Natural killer cell treated with Interleukin-12 subunit alpha and Interleukin-12 subunit beta and Interleukin-15 and Interleukin-18, amount 100 ng/mL, for 72 hours (primary cell): Measurements from ENCODE around the gene CASP8. TPM values are rescaled to one million over a fixed set of nuclear protein-coding genes. Genes with fewer than 3 reads are reported as not detected.
"Not testable (repeated sequence)": the region's sequence is repeated elsewhere in the genome, so short reads cannot be mapped to it uniquely, and the experiment has no call there.

Experiments used
- ATAC-seq, 2 donors: fragments of 150-1000 bp; cut with Tn5 transposase in 1 of 2; sonication (Bioruptor Pico), chemical (Tn5 transposase) in 1 of 2; 2 replicates each; pipeline ENCODE4 v1.10.0; 2021
- DNase-seq: peaks from one replicate; pipeline ENCODE4 v3.0.0; 2022; ENCODE audit warnings: low spot score
- H3K27ac Mint-ChIP-seq, 2 donors: 1 replicate in 1 of 2; 2 replicates in 1 of 2; pipeline ENCODE4 v1.8.0; 2022; ENCODE audit warnings: mixed read lengths in 2 of 2, mild to moderate bottlenecking in 1 of 2, moderate library complexity in 1 of 2
- H3K27me3 Mint-ChIP-seq, 2 donors: 1 replicate in 1 of 2; 2 replicates in 1 of 2; pipeline ENCODE4 v1.8.0; 2022; ENCODE audit warnings: mixed read lengths in 2 of 2
- H3K36me3 Mint-ChIP-seq: one replicate; pipeline ENCODE4 v1.8.0; 2022; ENCODE audit warnings: mixed read lengths
- H3K4me1 Mint-ChIP-seq, 2 donors: 1 replicate in 1 of 2; 2 replicates in 1 of 2; pipeline ENCODE4 v1.8.0; 2022; ENCODE audit warnings: low read depth in 2 of 2, mixed read lengths in 2 of 2, mild to moderate bottlenecking in 1 of 2
- H3K4me3 Mint-ChIP-seq: one replicate; pipeline ENCODE4 v1.8.0; 2022; ENCODE audit warnings: mixed read lengths
- H3K9me3 Mint-ChIP-seq: 2 replicates; pipeline ENCODE4 v1.8.0; 2022; ENCODE audit warnings: mixed read lengths
- total RNA-seq, 2 donors: library from RNA; stranded (reverse); gene quantifications; one replicate each; pipeline ENCODE4 v1.2.3, GENCODE V29; 2022

Gene CASP8
- total RNA-seq, 2 donors from 2014 or later, result 76.8 to 83.7 TPM

GRCh38 chr2:201298462-201299052 lies 38.2 kb downstream of the CASP8 start:
- no peak overlapping the region for H3K27ac Mint-ChIP-seq
- peaks cover 50% of the 10 kb centered on the region for H3K36me3 Mint-ChIP-seq
- ATAC-seq, result no peak
- peaks cover 0 to 7% of the 10 kb centered on the region in 2 donors for H3K4me1 Mint-ChIP-seq
- H3K9me3 Mint-ChIP-seq, result peaks cover 23% of the 10 kb centered on the region
- no peak overlapping the region for H3K4me3 Mint-ChIP-seq
- DNase-seq, result no peak
- H3K27me3 Mint-ChIP-seq, result no peaks in the 10 kb centered on the region

DNA sequence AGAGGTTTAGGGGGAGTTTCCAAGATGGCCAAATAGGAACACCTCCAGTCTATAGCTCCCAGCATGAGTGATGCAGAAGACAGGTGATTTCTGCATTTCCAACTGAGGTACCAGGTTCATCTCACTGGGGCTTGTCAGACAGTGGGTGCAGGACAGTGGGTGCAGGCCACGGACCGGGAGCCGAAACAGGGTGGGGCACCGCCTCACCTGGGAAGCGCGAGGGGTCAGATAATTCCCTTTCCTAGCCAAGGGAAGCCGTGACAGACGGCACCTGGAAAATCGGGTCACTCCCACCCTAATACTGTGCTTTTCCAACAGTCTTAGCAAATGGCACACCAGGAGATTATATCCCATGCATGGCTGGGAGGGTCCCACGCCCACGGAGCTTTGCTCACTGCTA lies 39.6 kb downstream of the CASP8 start:
- DNase-seq, ATAC-seq, H3K27me3 Mint-ChIP-seq, H3K27ac Mint-ChIP-seq, H3K4me3 Mint-ChIP-seq, H3K4me1 Mint-ChIP-seq: not testable (repeated sequence)
- Mint-ChIP-seq H3K9me3 (peaks cover 24% of the 10 kb centered on the region), H3K36me3 (peaks cover 53% of the 10 kb centered on the region)

DNA sequence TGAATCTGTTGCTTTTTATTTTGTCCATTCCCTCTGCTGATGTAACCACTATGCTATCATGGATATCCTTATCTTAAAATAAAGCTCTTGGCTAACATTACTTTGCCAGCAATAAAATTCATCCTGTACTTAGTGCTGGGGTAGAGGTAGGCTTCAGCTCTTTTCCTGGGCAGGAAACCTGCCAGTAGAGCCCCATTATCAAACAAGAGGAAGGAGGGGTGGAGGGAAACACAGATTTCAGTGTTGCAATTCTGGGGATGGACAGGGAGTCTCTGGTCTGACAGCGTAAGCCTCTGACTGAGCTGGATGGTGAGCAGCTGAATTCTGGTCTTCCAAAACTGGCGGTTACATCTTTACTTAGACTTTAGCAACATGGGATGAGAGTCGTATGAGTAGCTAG lies 47.5 kb downstream of the CASP8 start:
- H3K9me3 Mint-ChIP-seq, result peaks cover 3% of the 10 kb centered on the region
- H3K4me3 Mint-ChIP-seq, result no peak overlapping the region
- H3K4me1 Mint-ChIP-seq, result no peaks in the 10 kb centered on the region
- DNase-seq (no peak), ATAC-seq (no peak)
- H3K36me3 Mint-ChIP-seq, result peaks cover 38% of the 10 kb centered on the region
- no peaks in the 10 kb centered on the region for H3K27me3 Mint-ChIP-seq
- no peak overlapping the region for H3K27ac Mint-ChIP-seq

- Mint-ChIP-seq H3K4me1 (no peaks in the 10 kb centered on the region), H3K9me3 (peaks cover 4% of the 10 kb centered on the region), H3K36me3 (peaks cover 31% of the 10 kb centered on the region)
Measured at GRCh38 chr2:201308914-201309313, 48.6 kb downstream of the CASP8 start.

GRCh38 chr2:201313362-201313761 lies 53.0 kb downstream of the CASP8 start:
- Mint-ChIP-seq H3K4me3 (no peak overlapping the region), H3K27me3 (no peaks in the 10 kb centered on the region), H3K27ac (no peak overlapping the region), H3K36me3 (peaks cover 48% of the 10 kb centered on the region), H3K9me3 (peaks cover 6% of the 10 kb centered on the region), H3K4me1 (no peaks in the 10 kb centered on the region)
- DNase-seq (no peak), ATAC-seq (no peak)

More at GRCh38 chr2:201308914-201309313, 48.6 kb downstream of the CASP8 start:
- no peak for ATAC-seq
- Mint-ChIP-seq H3K27me3 (no peaks in the 10 kb centered on the region), H3K4me3 (no peak overlapping the region), H3K27ac (no peak overlapping the region)
- DNase-seq, result no peak

DNA sequence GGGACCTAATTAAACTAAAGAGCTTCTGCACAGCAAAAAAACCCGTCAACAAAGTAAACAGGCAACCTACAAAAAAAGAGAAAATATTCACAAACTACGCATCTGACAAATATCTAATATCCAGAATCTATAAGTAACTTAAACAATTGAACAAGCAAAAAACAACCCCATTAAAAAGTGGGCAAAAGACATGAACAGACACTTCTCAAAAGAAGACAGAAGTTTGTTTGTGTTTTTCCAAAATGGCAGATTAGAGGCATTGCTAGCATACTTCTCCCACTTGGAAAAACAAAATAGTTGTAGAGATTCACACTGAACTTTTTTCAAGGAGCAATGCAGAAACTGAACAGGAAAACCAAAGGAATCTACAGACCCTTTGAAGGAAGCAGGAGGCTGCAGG lies 59.2 kb downstream of the CASP8 start:
- Mint-ChIP-seq H3K4me3 (no peak overlapping the region), H3K36me3 (peaks cover 47% of the 10 kb centered on the region), H3K9me3 (peaks cover 15% of the 10 kb centered on the region), H3K4me1 (no peaks in the 10 kb centered on the region), H3K27me3 (no peaks in the 10 kb centered on the region), H3K27ac (no peak overlapping the region)
- ATAC-seq (no peak), DNase-seq (no peak)

GRCh38 chr2:201320257-201320656 lies 59.9 kb downstream of the CASP8 start:
- no peak for DNase-seq
- H3K4me1 Mint-ChIP-seq, result no peaks in the 10 kb centered on the region
- H3K27me3 Mint-ChIP-seq, result no peaks in the 10 kb centered on the region
- H3K4me3 Mint-ChIP-seq, result no peak overlapping the region
- peaks cover 45% of the 10 kb centered on the region for H3K36me3 Mint-ChIP-seq
- peaks cover 15% of the 10 kb centered on the region for H3K9me3 Mint-ChIP-seq
- ATAC-seq, result peak in 1 of 2 donors; percentile 53
- H3K27ac Mint-ChIP-seq, result no peak overlapping the region

DNA sequence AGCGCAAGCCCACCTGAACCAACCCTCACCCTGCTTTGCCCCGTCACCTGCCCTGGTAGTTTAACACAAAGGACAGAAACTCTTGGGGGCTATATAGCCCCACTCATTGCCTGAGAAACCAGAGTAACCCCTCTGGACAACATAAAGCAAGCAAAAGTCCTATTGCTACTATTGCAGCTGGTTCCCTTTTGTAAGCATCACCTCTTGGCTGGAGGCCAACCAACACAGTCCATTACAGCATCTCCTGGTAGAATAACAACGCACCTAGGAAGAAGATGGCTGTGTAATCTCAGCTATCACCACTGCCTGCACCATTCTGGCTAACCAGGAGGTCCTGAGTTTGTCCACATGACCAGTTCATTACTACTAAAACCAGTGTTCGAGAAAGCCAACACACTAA lies 60.4 kb downstream of the CASP8 start:
- ATAC-seq (no peak), DNase-seq (no peak)
- Mint-ChIP-seq H3K27ac (no peak overlapping the region), H3K4me3 (no peak overlapping the region), H3K4me1 (no peaks in the 10 kb centered on the region), H3K27me3 (no peaks in the 10 kb centered on the region), H3K36me3 (peaks cover 48% of the 10 kb centered on the region), H3K9me3 (peaks cover 15% of the 10 kb centered on the region)

- ATAC-seq (no peak), DNase-seq (no peak)
- Mint-ChIP-seq H3K9me3 (peaks cover 15% of the 10 kb centered on the region), H3K4me1 (no peaks in the 10 kb centered on the region), H3K27me3 (no peaks in the 10 kb centered on the region), H3K27ac (no peak overlapping the region), H3K4me3 (no peak overlapping the region), H3K36me3 (peaks cover 53% of the 10 kb centered on the region)
Measured at GRCh38 chr2:201322772-201323171, 62.4 kb downstream of the CASP8 start.

GRCh38 chr2:201327678-201328077 lies 67.3 kb downstream of the CASP8 start:
- H3K4me3 Mint-ChIP-seq, result no peak overlapping the region
- no peaks in the 10 kb centered on the region for H3K27me3 Mint-ChIP-seq
- DNase-seq (no peak), ATAC-seq (no peak)
- peaks cover 39% of the 10 kb centered on the region for H3K36me3 Mint-ChIP-seq
- peaks cover 0 to 8% of the 10 kb centered on the region in 2 donors for H3K4me1 Mint-ChIP-seq
- H3K27ac Mint-ChIP-seq, result no peak overlapping the region
- peaks cover 9% of the 10 kb centered on the region for H3K9me3 Mint-ChIP-seq

DNA sequence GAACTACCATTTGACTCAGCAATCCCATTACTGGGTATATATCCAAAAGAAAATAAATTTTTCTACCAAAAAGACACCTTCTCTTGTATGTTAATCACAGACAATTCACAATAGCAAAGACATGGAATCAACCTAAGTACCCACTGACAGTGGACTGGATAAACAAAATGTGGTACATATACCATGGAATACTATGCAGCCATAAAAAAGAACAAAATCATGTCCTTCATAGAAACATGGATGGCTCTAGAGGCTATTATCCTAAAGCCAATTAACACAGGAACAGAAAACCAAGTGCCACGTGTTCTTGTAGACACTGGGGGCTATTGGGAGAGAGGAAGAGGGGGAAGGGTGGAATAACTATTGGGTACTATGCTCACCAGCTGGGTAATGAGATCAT lies 69.1 kb downstream of the CASP8 start:
- Mint-ChIP-seq H3K36me3 (peaks cover 29% of the 10 kb centered on the region), H3K27me3 (no peaks in the 10 kb centered on the region), H3K27ac (no peak overlapping the region), H3K4me1 (peaks cover 0 to 8% of the 10 kb centered on the region in 2 donors), H3K4me3 (no peak overlapping the region), H3K9me3 (no peaks in the 10 kb centered on the region)
- ATAC-seq (no peak), DNase-seq (no peak)

Other genes starting within 250 kb of the CASP8 start
- gene HYCC2, start 188.9 kb upstream of the CASP8 start, total RNA-seq, result 10 to 100 TPM; 55.0 to 64.6 TPM
- gene NDUFB3, start 188.5 kb upstream of the CASP8 start, total RNA-seq, result 100 to 1,000 TPM; 104 to 124 TPM
- 100 to 1,000 TPM; 366 to 438 TPM for gene CFLAR, start 144.4 kb upstream of the CASP8 start, total RNA-seq
- gene CASP10, start 77.4 kb upstream of the CASP8 start, total RNA-seq, result 10 to 100 TPM; 17.5 to 23.0 TPM
- gene FLACC1, start 96.8 kb downstream of the CASP8 start, total RNA-seq, result 1 to 10 TPM; 3.4 to 4.0 TPM
- 10 to 100 TPM; 27.6 to 29.9 TPM for gene TRAK2, start 190.9 kb downstream of the CASP8 start, total RNA-seq
- gene STRADB, start 191.2 kb downstream of the CASP8 start, total RNA-seq, result 10 to 100 TPM; 11.8 to 21.3 TPM